OCI-LY1 (cell line): ENCODE measurements around the gene NOTCH2NLA.
"Not testable (repeated sequence)": the region's sequence is repeated elsewhere in the genome, so short reads cannot be mapped to it uniquely, and the experiment has no call there.

Experiments
- H2AFZ ChIP-seq: fragments of 200-600 bp; sonication (generic), shearing (Covaris generic); 2 replicates; pipeline ENCODE4 v1.6.0; 2014; ENCODE audit warnings: antibody characterized with exemption, mild to moderate bottlenecking, low read length
- H3F3A ChIP-seq: fragments of 200-600 bp; sonication (generic), shearing (Covaris generic); 2 replicates; pipeline ENCODE4 v1.6.0; 2014; ENCODE audit warnings: mild to moderate bottlenecking, antibody characterized with exemption, low read length, moderate library complexity; ENCODE audit not compliant: insufficient read depth
- H3K27ac ChIP-seq: fragments of 200-600 bp; sonication (generic); 2 replicates; pipeline ENCODE4 v1.5.1; 2014; ENCODE audit warnings: low read length, mixed run types, mild to moderate bottlenecking, low read depth; ENCODE audit not compliant: poor library complexity, severe bottlenecking
- H3K27me3 ChIP-seq: fragments of 200-600 bp; sonication (generic); 2 replicates; pipeline ENCODE4 v1.6.0; 2014; ENCODE audit warnings: antibody characterized with exemption, mild to moderate bottlenecking, low read length, moderate library complexity; ENCODE audit not compliant: insufficient read depth
- H3K36me3 ChIP-seq: fragments of 200-600 bp; sonication (generic); 2 replicates; pipeline ENCODE4 v1.6.1; 2014; ENCODE audit warnings: mild to moderate bottlenecking, antibody characterized with exemption, low read length, moderate library complexity, mixed read lengths; ENCODE audit not compliant: insufficient read depth
- H3K4me1 ChIP-seq: fragments of 200-600 bp; sonication (generic); 2 replicates; pipeline ENCODE4 v1.5.1; 2014; ENCODE audit warnings: mild to moderate bottlenecking, low read length, moderate library complexity; ENCODE audit not compliant: insufficient read depth, severe bottlenecking
- H3K4me2 ChIP-seq: fragments of 200-600 bp; sonication (generic), shearing (Covaris generic); 2 replicates; pipeline ENCODE4 v1.6.1; 2014; ENCODE audit warnings: low read length
- H3K4me3 ChIP-seq: fragments of 200-600 bp; sonication (generic); 2 replicates; pipeline ENCODE4 v1.5.1; 2014; ENCODE audit warnings: low read length, low read depth, mild to moderate bottlenecking, mixed read lengths; ENCODE audit not compliant: poor library complexity, severe bottlenecking
- H3K79me2 ChIP-seq: fragments of 200-600 bp; shearing (Covaris generic); 2 replicates; pipeline ENCODE4 v1.6.1; 2016; ENCODE audit warnings: mixed run types, low read length, mixed read lengths; ENCODE audit not compliant: insufficient read depth
- H3K9ac ChIP-seq: fragments of 200-600 bp; sonication (generic), shearing (Covaris generic); 2 replicates; pipeline ENCODE4 v1.6.1; 2014; ENCODE audit warnings: mild to moderate bottlenecking, low read length, mixed read lengths
- H3K9me2 ChIP-seq: fragments of 200-600 bp; sonication (generic), shearing (Covaris generic); 2 replicates; pipeline ENCODE4 v1.6.1; 2014; ENCODE audit warnings: low read depth, mild to moderate bottlenecking, low read length, mixed read lengths
- H3K9me3 ChIP-seq: fragments of 200-600 bp; shearing (Covaris generic); 2 replicates; pipeline ENCODE4 v1.6.1; 2014; ENCODE audit warnings: low read length, mixed read lengths
- H4K20me1 ChIP-seq: fragments of 200-600 bp; sonication (generic), shearing (Covaris generic); 2 replicates; pipeline ENCODE4 v1.6.0; 2016; ENCODE audit warnings: mild to moderate bottlenecking, low read length; ENCODE audit not compliant: insufficient read depth

Gene NOTCH2NLA

GRCh38 chr1:146228710-146229477, at the start of gene NOTCH2NLA:
TSS of gene NOTCH2NLA (minus strand) at chr1:146229021. CDS start at chr1:146189337, 39,684 bp downstream.
- not testable (repeated sequence) for H3K79me2 ChIP-seq, H3F3A ChIP-seq, H3K27ac ChIP-seq, H2AFZ ChIP-seq, H3K4me1 ChIP-seq, H3K27me3 ChIP-seq, H3K9me2 ChIP-seq, H3K9me3 ChIP-seq, H3K36me3 ChIP-seq, H4K20me1 ChIP-seq
- Histone ChIP-seq H3K9ac (peak within 1 kb of the TSS; percentile 65; the same call in 1 of the 2 replicates), H3K4me3 (peak within 1 kb of the TSS; percentile 66), H3K4me2 (peak within 1 kb of the TSS; percentile 53; the same call in 1 of the 2 replicates)

GRCh38 chr1:146278346-146278745, 49.5 kb upstream of the NOTCH2NLA start:
- not testable (repeated sequence) for H3K9me3 ChIP-seq, H3K36me3 ChIP-seq, H3F3A ChIP-seq, H3K4me1 ChIP-seq, H3K79me2 ChIP-seq, H3K27me3 ChIP-seq, H3K4me2 ChIP-seq, H3K9ac ChIP-seq, H4K20me1 ChIP-seq, H3K4me3 ChIP-seq, H3K9me2 ChIP-seq, H2AFZ ChIP-seq, H3K27ac ChIP-seq

- H3K9me3 ChIP-seq, H3K36me3 ChIP-seq, H3K79me2 ChIP-seq, H3K4me1 ChIP-seq, H3K9ac ChIP-seq, H3K4me3 ChIP-seq, H2AFZ ChIP-seq, H4K20me1 ChIP-seq, H3K4me2 ChIP-seq, H3K27ac ChIP-seq, H3F3A ChIP-seq, H3K9me2 ChIP-seq, H3K27me3 ChIP-seq: not testable (repeated sequence)
Observed at GRCh38 chr1:146277087-146277486, 48.3 kb upstream of the NOTCH2NLA start.

- H3K79me2 ChIP-seq, H3K27me3 ChIP-seq, H3K4me1 ChIP-seq, H3K9me2 ChIP-seq, H3K27ac ChIP-seq, H3K4me3 ChIP-seq, H3F3A ChIP-seq, H3K9me3 ChIP-seq, H3K36me3 ChIP-seq, H3K9ac ChIP-seq, H4K20me1 ChIP-seq, H2AFZ ChIP-seq, H3K4me2 ChIP-seq: not testable (repeated sequence)
Observed at GRCh38 chr1:146274083-146274482, 45.3 kb upstream of the NOTCH2NLA start.

GRCh38 chr1:146273194-146273593, 44.4 kb upstream of the NOTCH2NLA start:
- not testable (repeated sequence) for H3K9me2 ChIP-seq

GRCh38 chr1:146272734-146273133, 43.9 kb upstream of the NOTCH2NLA start:
- H3K4me1 ChIP-seq, H3K79me2 ChIP-seq, H3K4me3 ChIP-seq, H3K9me2 ChIP-seq, H3K9me3 ChIP-seq, H3K36me3 ChIP-seq, H4K20me1 ChIP-seq, H3K9ac ChIP-seq, H3F3A ChIP-seq, H3K27ac ChIP-seq, H3K27me3 ChIP-seq, H3K4me2 ChIP-seq, H2AFZ ChIP-seq: not testable (repeated sequence)

More at GRCh38 chr1:146273194-146273593, 44.4 kb upstream of the NOTCH2NLA start:
- H4K20me1 ChIP-seq, H3K4me1 ChIP-seq, H3K79me2 ChIP-seq, H3K9me3 ChIP-seq, H3K27me3 ChIP-seq, H3K27ac ChIP-seq, H2AFZ ChIP-seq, H3K9ac ChIP-seq, H3K4me2 ChIP-seq, H3K36me3 ChIP-seq, H3F3A ChIP-seq, H3K4me3 ChIP-seq: not testable (repeated sequence)

GRCh38 chr1:146271977-146272376, 43.2 kb upstream of the NOTCH2NLA start:
- H2AFZ ChIP-seq, H3K4me3 ChIP-seq, H3F3A ChIP-seq, H3K27ac ChIP-seq, H3K4me1 ChIP-seq, H3K4me2 ChIP-seq, H3K9me2 ChIP-seq, H3K9ac ChIP-seq, H3K27me3 ChIP-seq, H4K20me1 ChIP-seq, H3K36me3 ChIP-seq, H3K79me2 ChIP-seq, H3K9me3 ChIP-seq: not testable (repeated sequence)

- H2AFZ ChIP-seq, H3K9ac ChIP-seq, H3F3A ChIP-seq, H3K9me2 ChIP-seq, H3K27ac ChIP-seq, H3K79me2 ChIP-seq, H3K4me3 ChIP-seq, H3K36me3 ChIP-seq, H4K20me1 ChIP-seq, H3K27me3 ChIP-seq, H3K4me1 ChIP-seq, H3K9me3 ChIP-seq, H3K4me2 ChIP-seq: not testable (repeated sequence)
Observed at GRCh38 chr1:146270129-146270528, 41.3 kb upstream of the NOTCH2NLA start.
